GM13976 (cell line): ENCODE measurements around the gene DCPS.

ENCODE experiments used
- DNase-seq: peaks from one replicate; pipeline ENCODE4 v3.0.0; 2012; ENCODE audit warnings: low spot score
- in situ Hi-C: fragments of 300-500 bp; cut with MboI; formaldehyde crosslinking; loops from one replicate; pipeline ENCODE4 v1.12.0; 2022; ENCODE audit warnings: low sequenced_read_pairs, mixed read lengths, inconsistent platforms; ENCODE audit not compliant: unreplicated experiment
- TF ChIP-seq, protein P1 (sequence below): IDR thresholded peaks from 2 replicates; pipeline ENCODE4 v1.5.1; 2012; ENCODE audit warnings: borderline replicate concordance, mild to moderate bottlenecking; ENCODE audit not compliant: insufficient read depth; ENCODE audit errors: extremely low read depth, missing control alignments, control extremely low read depth

The DCPS gene

DNA sequence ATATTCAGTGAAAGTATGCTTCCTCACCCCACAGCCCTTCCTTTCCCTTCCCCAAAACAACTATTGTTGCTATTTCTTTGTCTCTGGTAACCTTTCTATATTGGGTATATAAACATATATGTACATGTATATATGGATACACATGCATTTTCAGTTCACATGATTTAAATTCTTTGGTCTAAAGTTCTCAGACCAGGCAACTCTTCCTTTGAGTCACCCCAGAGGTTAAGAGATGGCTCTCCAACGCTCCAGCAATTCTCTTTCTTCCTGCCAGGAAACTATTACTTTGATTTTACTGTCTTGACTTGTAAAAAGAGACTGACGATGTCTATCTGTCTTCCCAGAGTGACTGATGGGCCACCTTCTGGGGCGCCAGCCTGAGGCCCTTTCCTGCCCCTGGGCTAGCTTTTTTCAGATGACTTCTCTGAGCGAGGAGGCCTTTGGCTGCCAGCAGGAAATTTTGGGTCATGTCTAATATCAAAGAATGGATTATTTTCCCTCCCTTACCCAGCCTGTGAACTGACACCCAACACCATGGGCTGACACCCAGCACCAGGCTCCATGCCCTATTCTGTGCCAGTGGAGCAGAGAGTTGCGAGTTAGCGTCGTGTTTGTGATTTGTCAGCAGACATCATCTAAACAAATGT lies 37.2 kb downstream of the DCPS start:
- DNase-seq: no peak
- in situ Hi-C loops: no loop called here
- TF ChIP-seq, protein P1, sequence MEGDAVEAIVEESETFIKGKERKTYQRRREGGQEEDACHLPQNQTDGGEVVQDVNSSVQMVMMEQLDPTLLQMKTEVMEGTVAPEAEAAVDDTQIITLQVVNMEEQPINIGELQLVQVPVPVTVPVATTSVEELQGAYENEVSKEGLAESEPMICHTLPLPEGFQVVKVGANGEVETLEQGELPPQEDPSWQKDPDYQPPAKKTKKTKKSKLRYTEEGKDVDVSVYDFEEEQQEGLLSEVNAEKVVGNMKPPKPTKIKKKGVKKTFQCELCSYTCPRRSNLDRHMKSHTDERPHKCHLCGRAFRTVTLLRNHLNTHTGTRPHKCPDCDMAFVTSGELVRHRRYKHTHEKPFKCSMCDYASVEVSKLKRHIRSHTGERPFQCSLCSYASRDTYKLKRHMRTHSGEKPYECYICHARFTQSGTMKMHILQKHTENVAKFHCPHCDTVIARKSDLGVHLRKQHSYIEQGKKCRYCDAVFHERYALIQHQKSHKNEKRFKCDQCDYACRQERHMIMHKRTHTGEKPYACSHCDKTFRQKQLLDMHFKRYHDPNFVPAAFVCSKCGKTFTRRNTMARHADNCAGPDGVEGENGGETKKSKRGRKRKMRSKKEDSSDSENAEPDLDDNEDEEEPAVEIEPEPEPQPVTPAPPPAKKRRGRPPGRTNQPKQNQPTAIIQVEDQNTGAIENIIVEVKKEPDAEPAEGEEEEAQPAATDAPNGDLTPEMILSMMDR: no peak

DNA sequence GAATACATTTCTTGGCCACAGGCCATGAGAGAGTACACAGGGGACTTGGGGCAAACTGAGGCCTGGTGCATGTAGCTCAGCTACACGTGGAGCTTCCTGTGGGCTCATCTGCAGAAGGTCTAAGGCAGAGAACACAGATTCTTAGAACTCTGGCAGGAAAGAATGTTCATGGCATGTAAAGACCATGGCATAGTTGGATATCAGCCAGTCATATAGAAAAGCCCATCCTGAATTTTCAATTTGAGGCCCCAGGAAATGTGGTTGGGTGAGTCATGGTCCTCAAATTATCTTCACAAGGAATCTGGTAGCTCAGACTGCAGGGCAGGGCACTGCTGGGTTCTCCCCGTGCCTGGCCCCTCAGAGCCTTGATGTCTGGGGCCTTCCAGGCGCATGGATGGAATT lies 37.9 kb downstream of the DCPS start:
- no peak for DNase-seq
- in situ Hi-C loops: no loop called here
- TF ChIP-seq, protein P1: no peak

DNA sequence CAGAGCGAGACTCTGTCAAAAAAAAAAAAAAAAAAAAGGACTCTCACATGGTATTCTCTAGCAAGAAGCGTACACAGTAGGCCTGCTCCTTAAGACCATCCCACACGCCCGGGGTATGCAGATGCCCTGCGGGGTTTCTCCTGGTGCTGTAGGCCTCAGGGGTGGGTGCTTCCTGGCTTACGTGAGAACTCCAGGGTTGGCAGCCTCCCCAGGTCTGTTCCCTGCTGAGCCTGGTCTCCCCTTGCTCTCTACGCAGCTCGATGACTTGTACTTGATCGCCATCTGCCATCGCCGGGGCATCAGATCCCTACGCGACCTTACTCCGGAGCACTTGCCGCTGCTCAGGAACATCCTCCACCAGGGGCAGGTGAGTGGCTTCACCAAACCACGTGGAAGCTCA lies 39.2 kb downstream of the DCPS start:
- in situ Hi-C loops: no loop called here
- no peak for DNase-seq
- TF ChIP-seq, protein P1: no peak

DNA sequence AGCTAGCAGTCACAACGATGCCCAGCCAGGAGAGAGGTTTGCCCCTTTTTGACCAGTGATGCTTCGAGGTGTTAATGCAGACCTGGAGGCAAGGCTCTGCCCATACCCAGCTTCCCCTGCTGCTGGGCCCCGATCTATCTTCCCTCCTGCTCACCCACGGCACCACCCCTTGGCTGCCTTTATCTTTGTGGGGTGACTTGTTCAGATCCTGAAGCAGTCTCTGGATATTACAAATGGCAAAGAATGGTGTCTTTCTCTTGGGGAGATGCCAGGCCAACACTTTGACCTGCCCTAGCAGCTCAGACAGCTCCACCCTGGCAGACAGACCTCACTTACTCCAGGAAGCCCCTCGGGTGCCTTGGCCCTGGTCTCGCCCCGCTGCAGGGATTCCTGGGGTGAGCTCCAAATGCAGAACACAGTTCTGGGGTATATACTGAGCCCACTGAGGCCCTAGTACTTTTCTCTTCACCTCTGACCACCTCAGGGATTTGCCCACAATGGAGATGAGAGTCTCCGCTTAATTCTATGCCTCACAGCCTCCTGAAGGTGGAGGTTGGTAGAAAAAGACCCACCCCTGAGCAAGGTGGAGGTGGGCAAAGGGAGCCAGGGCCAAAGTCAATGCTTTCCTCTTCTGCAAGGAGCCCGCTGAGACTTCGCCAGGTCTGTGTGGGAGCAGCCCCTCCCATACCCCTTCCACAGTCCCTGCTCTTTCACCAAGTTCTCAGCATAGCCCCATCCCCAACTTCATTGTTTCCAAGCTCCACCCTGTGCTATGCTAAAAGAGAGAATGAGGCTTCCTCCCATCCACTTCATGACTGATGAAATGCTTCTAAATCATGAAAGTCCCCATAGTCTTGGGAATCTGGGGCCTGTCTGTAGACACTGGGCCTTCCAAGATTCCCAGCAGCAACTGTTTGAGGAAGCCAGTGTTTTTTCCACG lies 40.6 kb downstream of the DCPS start:
- no peak for DNase-seq
- in situ Hi-C loops: no loop called here
- TF ChIP-seq, protein P1: no peak

DNA sequence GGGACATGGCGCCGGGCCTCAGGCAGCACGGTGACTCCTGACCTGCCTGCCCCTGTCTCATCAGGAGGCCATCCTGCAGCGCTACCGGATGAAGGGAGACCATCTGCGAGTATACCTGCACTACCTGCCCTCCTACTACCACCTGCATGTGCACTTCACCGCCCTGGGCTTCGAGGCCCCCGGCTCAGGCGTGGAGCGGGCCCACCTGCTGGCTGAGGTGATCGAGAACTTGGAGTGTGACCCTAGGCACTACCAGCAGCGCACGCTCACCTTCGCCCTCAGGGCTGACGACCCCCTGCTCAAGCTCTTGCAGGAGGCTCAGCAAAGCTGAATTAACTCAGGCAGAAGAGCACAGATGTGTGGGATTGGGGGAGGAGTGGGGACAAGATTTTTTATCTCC lies 41.4 kb downstream of the DCPS start:
- TF ChIP-seq, protein P1: no peak
- DNase-seq: no peak
- in situ Hi-C loops: no loop called here

DNA sequence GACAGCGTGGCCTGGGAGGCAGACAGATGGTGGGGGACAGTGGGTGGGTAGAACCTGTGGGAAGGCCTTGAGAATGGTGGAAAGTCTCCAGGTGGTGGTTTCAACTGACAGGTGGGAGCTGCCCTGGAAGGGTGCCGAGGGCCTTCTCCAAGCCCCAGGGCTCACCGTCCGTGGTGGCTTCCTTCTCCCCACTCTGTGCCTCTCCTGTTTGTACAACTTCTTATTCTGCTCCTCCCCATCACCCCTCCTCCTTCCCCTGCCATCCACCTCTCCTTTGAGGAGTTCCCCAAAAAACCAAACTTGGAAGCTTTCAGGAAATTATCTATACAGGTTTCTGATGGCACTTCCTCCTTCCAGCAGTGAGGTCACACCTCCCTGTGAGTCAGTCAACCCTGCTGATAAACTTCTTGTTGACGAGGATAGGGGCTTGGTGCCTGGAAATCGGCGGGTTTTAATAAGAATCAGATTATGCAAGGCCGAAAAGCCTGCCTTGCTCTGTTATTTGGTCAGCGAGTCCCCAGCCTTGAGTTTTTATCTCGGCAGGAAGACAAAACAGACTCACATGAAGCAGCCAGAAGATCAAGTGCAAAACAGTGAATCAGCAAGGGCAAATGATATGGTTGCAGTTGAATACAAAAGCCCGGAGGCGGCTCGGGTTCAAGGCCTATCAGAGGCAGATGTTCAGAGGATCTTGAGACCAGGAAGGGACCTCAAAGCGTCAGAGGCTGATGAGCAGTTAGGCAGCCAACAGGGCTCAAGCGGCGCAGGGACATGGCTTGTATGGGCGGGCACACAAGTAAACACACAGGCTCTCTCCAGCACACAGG lies 42.1 kb downstream of the DCPS start:
- DNase-seq: no peak
- in situ Hi-C loops: no loop called here
- TF ChIP-seq, protein P1: no peak
